ENCODE data around the gene VPS26A. TPM values are rescaled to one million over a fixed set of nuclear protein-coding genes. Genes with fewer than 3 reads are reported as not detected.

VPS26A gene
- total and polyA plus RNA-seq, 2 donors (not counting 3 experiments of a cell fraction or from before 2014, with no cell fraction given) = 11.7 to 60.3 TPM

GRCh38 chr10:69211104-69211503 lies 87.1 kb downstream of the VPS26A start:
- Histone ChIP-seq H3K27ac (ENCODE audit: insufficient read depth, low read depth, low read length) (no peak overlapping the region), H3K4me3 (replicated peaks in 1 of 3; ENCODE audit: insufficient read depth in 1 of 3, low read depth in 1 of 3, low read length in 3 of 3) (no peak overlapping the region), H3K9me3 (replicated peaks; ENCODE audit: control insufficient read depth, insufficient read depth, low read length) (no peaks in the 10 kb centered on the region), H3K27me3 (ENCODE audit: control insufficient read depth in 2 of 2, insufficient read depth in 2 of 2, low read length in 2 of 2) (peaks cover 0 to 2% of the 10 kb centered on the region in 2 experiments), H2AFZ (ENCODE audit: low read depth, low read length) (no peak overlapping the region), H3K4me1 (ENCODE audit: control insufficient read depth, extremely low read depth, insufficient read depth, low read length) (peaks cover 10% of the 10 kb centered on the region), H3K9ac (replicated peaks; ENCODE audit: extremely low read depth, insufficient read depth, low read length) (no peak overlapping the region), H3K4me2 (ENCODE audit: insufficient read depth, low read length) (no peak overlapping the region), H4K20me1 (replicated peaks; ENCODE audit: control insufficient read depth, extremely low read depth, insufficient read depth, low read length) (no peaks in the 10 kb centered on the region), H3K36me3 (ENCODE audit: control insufficient read depth in 2 of 2, extremely low read depth in 1 of 2, insufficient read depth in 2 of 2, low read length in 2 of 2) (peaks cover 9 to 11% of the 10 kb centered on the region in 2 experiments), H3K9me1 (replicated peaks; ENCODE audit: control insufficient read depth, extremely low read depth, insufficient read depth, low read length) (no peaks in the 10 kb centered on the region), H3K79me2 (ENCODE audit: control insufficient read depth, insufficient read depth, low read length) (no peaks in the 10 kb centered on the region)
- FAIRE-seq (no peak), DNase-seq (ENCODE audit: low read depth, low spot score) (no peak)
- POLR2A ChIA-PET = no interaction called here
- intact Hi-C loops (cut with micrococcal nuclease) (no loop called here), dilution Hi-C loops (cut with MboI; ENCODE audit: extremely low pct_ligation_motif_present, low sequenced_read_pairs) (no loop called here)
- TF ChIP-seq MAX (IDR thresholded peaks at IDR 0.05; ENCODE audit: insufficient read depth, insufficient read length) (no peak), FOS (IDR thresholded peaks at IDR 0.05; ENCODE audit: borderline replicate concordance, insufficient read depth, low read length) (no peak), POLR2AphosphoS5 (IDR thresholded peaks at IDR 0.05; ENCODE audit: insufficient read depth, low read depth, low read length) (no peak), GATA2 (IDR thresholded peaks at IDR 0.05; ENCODE audit: insufficient read depth, insufficient read length, low read depth, low read length) (no peak), EZH2 (IDR thresholded peaks at IDR 0.05; ENCODE audit: borderline replicate concordance, low read depth, low read length, severe bottlenecking) (no peak), POLR2A (IDR thresholded peaks at IDR 0.05; ENCODE audit: low read depth, low read length) (no peak), CTCF (IDR thresholded peaks at IDR 0.05; ENCODE audit: extremely low read depth in 1 of 2, insufficient read depth in 1 of 2, low read depth in 1 of 2, low read length in 2 of 2) (no peak), MYC (IDR thresholded peaks at IDR 0.05; ENCODE audit: low read depth, low read length) (no peak), JUN (IDR thresholded peaks at IDR 0.05; ENCODE audit: borderline replicate concordance, insufficient read depth, insufficient read length, low read depth) (no peak)
- no TSS peak for BruUV-seq (replicated peaks)
- CTCF ChIA-PET = interaction anchor here (2.1 kb wide), 1 partner anchor 206 kb away, joined by 8 read pairs; no protein-coding TSS in a partner anchor
